DOHH2 (cell line): ENCODE measurements around the gene STAG1.
"Not testable (repeated sequence)": the region's sequence is repeated elsewhere in the genome, so short reads cannot be mapped to it uniquely, and the experiment has no call there.

Experiments used
- H3F3A ChIP-seq: fragments of 200-600 bp; sonication (generic), shearing (Covaris generic); 2 replicates; pipeline ENCODE4 v1.6.0; 2016; ENCODE audit warnings: antibody characterized with exemption, mild to moderate bottlenecking; ENCODE audit not compliant: control insufficient read depth, insufficient read depth
- H3K27ac ChIP-seq: fragments of 200-600 bp; sonication (generic); 2 replicates; pipeline ENCODE4 v1.5.1; 2014; ENCODE audit warnings: low read depth, mild to moderate bottlenecking, low read length, moderate library complexity
- H3K27me3 ChIP-seq: fragments of 200-600 bp; sonication (generic); 2 replicates; pipeline ENCODE4 v1.6.1; 2014; ENCODE audit warnings: mild to moderate bottlenecking, low read length, mixed read lengths; ENCODE audit not compliant: control insufficient read depth
- H3K36me3 ChIP-seq: fragments of 200-600 bp; sonication (generic); 2 replicates; pipeline ENCODE4 v1.6.1; 2014; ENCODE audit warnings: mild to moderate bottlenecking, low read length, moderate library complexity, mixed read lengths; ENCODE audit not compliant: control insufficient read depth
- H3K4me1 ChIP-seq: fragments of 200-600 bp; sonication (generic); 2 replicates; pipeline ENCODE4 v1.6.1; 2014; ENCODE audit warnings: mild to moderate bottlenecking, low read length, mixed read lengths; ENCODE audit not compliant: control insufficient read depth
- H3K4me2 ChIP-seq: fragments of 200-600 bp; sonication (generic); 2 replicates; pipeline ENCODE4 v1.6.0; 2014; ENCODE audit warnings: mild to moderate bottlenecking, low read length, moderate library complexity
- H3K4me3 ChIP-seq: fragments of 200-600 bp; sonication (generic); 2 replicates; pipeline ENCODE4 v1.5.1; 2014; ENCODE audit warnings: mild to moderate bottlenecking, low read length, mixed read lengths
- H3K79me2 ChIP-seq: fragments of 200-600 bp; sonication (generic); 2 replicates; pipeline ENCODE4 v1.6.1; 2014; ENCODE audit warnings: mild to moderate bottlenecking, low read length, mixed read lengths; ENCODE audit not compliant: control insufficient read depth
- H3K9me2 ChIP-seq: fragments of 200-600 bp; sonication (generic); replicated peaks from 2 replicates; pipeline ENCODE4 v1.6.1; 2014; ENCODE audit warnings: mild to moderate bottlenecking, low read length, mixed read lengths; ENCODE audit not compliant: control insufficient read depth
- H3K9me3 ChIP-seq: fragments of 200-600 bp; sonication (generic); 2 replicates; pipeline ENCODE4 v1.6.1; 2014; ENCODE audit warnings: antibody characterized with exemption, low read length, mixed read lengths; ENCODE audit not compliant: control insufficient read depth, insufficient read depth
- H4K20me1 ChIP-seq: fragments of 200-600 bp; sonication (generic); 2 replicates; pipeline ENCODE4 v1.6.0; 2014; ENCODE audit warnings: low read depth, mild to moderate bottlenecking, antibody characterized with exemption, low read length, moderate library complexity; ENCODE audit not compliant: control insufficient read depth, insufficient read depth
- EZH2phosphoT487 ChIP-seq: fragments of 200-600 bp; sonication (generic); IDR thresholded peaks from 2 replicates; pipeline ENCODE4 v1.6.1; 2017; ENCODE audit warnings: borderline replicate concordance, mild to moderate bottlenecking, antibody characterized with exemption, low read length, moderate library complexity, mixed read lengths
- TF ChIP-seq, protein P1 (sequence below): fragments of 200-600 bp; sonication (generic); IDR thresholded peaks from one replicate; pipeline ENCODE4 v1.5.1; 2014; ENCODE audit warnings: antibody characterized with exemption, mild to moderate bottlenecking, low read depth, low read length; ENCODE audit not compliant: poor library complexity, severe bottlenecking

STAG1 gene

DNA sequence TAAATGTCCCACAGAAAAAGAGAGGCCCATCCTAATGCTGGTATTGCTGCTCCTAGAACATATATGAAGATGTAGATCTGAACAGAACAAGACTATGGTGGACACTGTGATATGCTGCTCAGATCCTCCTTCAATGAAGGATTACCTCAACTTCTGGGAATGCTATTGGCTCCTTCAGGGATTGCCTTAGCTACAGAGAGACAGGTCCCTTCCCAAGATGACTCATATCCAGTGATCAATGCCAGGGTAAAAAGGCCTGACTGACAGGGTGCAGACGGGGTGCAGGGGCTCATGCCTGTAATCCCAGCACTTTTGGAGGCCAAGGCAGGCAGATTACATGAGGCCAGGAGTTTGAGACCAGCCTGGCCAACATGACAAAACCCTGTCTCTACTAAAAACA, 20.5 kb upstream of the STAG1 start:
- Histone ChIP-seq H3K9me2 (no peaks in the 10 kb centered on the region), H3K4me1 (no peaks in the 10 kb centered on the region), H3K4me2 (no peak overlapping the region), H3K4me3 (no peak overlapping the region), H3F3A (no peaks in the 10 kb centered on the region), H3K27me3 (no peaks in the 10 kb centered on the region), H3K36me3 (no peaks in the 10 kb centered on the region), H3K9me3 (no peaks in the 10 kb centered on the region), H4K20me1 (no peaks in the 10 kb centered on the region), H3K79me2 (no peaks in the 10 kb centered on the region), H3K27ac (no peak overlapping the region)
- TF ChIP-seq, protein P1, sequence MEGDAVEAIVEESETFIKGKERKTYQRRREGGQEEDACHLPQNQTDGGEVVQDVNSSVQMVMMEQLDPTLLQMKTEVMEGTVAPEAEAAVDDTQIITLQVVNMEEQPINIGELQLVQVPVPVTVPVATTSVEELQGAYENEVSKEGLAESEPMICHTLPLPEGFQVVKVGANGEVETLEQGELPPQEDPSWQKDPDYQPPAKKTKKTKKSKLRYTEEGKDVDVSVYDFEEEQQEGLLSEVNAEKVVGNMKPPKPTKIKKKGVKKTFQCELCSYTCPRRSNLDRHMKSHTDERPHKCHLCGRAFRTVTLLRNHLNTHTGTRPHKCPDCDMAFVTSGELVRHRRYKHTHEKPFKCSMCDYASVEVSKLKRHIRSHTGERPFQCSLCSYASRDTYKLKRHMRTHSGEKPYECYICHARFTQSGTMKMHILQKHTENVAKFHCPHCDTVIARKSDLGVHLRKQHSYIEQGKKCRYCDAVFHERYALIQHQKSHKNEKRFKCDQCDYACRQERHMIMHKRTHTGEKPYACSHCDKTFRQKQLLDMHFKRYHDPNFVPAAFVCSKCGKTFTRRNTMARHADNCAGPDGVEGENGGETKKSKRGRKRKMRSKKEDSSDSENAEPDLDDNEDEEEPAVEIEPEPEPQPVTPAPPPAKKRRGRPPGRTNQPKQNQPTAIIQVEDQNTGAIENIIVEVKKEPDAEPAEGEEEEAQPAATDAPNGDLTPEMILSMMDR, result no peak
- no peak for TF ChIP-seq EZH2phosphoT487

DNA sequence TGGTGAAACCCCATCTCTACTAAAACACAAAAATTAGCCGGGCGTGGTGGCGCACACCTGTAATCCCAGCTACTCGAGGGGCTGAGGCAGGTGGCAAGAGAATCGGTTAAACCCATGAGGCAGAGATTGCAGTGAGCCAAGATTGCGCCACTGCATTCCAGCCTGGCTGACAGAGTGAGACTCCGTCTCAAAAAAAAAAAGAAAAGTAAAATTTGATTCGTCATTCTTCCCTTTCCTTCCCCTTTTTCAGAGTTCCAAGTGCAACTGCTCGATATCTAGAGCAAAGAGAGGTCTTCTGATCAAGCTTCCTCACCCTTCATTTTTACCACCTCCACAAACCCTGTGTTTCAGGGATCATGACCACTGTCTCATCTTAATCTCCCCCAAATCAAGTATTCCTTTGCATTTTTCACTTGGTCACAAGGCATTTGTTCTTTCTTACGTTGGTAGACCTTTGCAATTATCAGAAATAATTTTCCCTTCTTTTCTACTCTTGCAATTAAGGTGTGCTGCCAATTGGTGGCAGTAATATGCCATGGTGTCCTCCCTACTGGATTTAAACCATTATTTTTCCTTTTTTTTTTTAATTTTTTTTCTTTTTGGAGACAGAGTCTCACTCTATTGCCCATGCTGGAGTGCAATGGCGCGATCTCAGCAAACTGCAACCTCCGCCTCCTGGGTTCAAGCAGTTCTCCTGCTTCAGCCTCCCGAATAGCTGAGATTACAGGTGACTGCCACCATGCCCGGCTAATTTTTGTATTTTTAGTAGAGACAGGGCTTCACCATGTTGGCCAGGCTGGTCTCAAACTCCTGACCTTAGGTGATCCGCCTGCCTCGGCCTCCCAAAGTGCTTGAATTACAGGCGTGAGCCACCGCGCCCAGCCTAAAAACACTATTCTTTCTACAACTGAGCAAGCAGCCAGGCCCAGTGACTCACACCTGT, 6.3 kb upstream of the STAG1 start:
- H3K9me3 ChIP-seq, result peaks cover 15% of the 10 kb centered on the region; the same call in 1 of the 2 replicates

DNA sequence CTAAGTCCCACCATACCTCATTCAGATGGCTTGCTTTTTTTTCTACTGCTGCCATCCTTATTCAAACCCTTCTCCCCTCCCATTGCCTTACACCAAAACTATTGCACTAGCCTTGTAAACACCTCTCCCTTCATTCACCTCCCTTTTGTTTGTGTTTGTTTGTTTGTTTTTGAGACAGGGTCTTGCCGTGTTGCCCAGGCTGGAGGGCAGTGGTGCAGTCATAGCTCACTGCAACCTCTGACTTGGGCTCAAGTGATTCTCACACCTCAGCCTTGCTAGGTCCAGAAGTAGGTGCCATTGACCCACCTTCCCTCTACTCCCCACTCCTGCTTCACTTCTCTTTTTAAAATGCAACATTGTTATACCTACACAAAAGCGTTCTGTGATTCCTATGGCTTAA, 3.0 kb upstream of the STAG1 start:
- peaks cover 14% of the 10 kb centered on the region for H3F3A ChIP-seq
- H3K4me3 ChIP-seq, result no peak overlapping the region
- no peaks in the 10 kb centered on the region for H3K9me2 ChIP-seq
- H3K36me3 ChIP-seq, result peaks cover 8% of the 10 kb centered on the region
- H3K4me2 ChIP-seq, result no peak overlapping the region
- H3K9me3 ChIP-seq, result no peaks in the 10 kb centered on the region
- peaks cover 20% of the 10 kb centered on the region for H3K4me1 ChIP-seq
- no peak overlapping the region for H3K27ac ChIP-seq
- no peaks in the 10 kb centered on the region for H4K20me1 ChIP-seq
- TF ChIP-seq, protein P1, result no peak
- TF ChIP-seq EZH2phosphoT487, result no peak
- no peaks in the 10 kb centered on the region for H3K27me3 ChIP-seq
- peaks cover 27% of the 10 kb centered on the region for H3K79me2 ChIP-seq

More for the DNA sequence above, 6.3 kb upstream of the STAG1 start:
- not testable (repeated sequence) for H3K79me2 ChIP-seq, H3K4me3 ChIP-seq, H4K20me1 ChIP-seq, H3K27ac ChIP-seq, H3K27me3 ChIP-seq, H3K36me3 ChIP-seq, H3K4me2 ChIP-seq, H3K9me2 ChIP-seq
- Histone ChIP-seq H3F3A (peaks cover 10% of the 10 kb centered on the region), H3K4me1 (peaks cover 16% of the 10 kb centered on the region)
- TF ChIP-seq, protein P1, result peak; percentile 57
